ENCODE measurements around the gene PMM2.
"Not testable (repeated sequence)": the region's sequence is repeated elsewhere in the genome, so short reads cannot be mapped to it uniquely, and the experiment has no call there.

Gene PMM2

GRCh38 chr16:8831450-8831849, 33.8 kb downstream of the PMM2 start:
- H3K4me3 ChIP-seq (ENCODE audit: low read length in 2 of 2), result no peak overlapping the region
- H3K4me1 ChIP-seq (ENCODE audit: control insufficient read depth in 2 of 2, insufficient read depth in 1 of 2, low read depth in 1 of 2, low read length in 2 of 2), result peaks cover 12 to 14% of the 10 kb centered on the region in 2 donors
- H3K79me1 ChIP-seq (ENCODE audit: low read depth, low read length), result no peaks in the 10 kb centered on the region
- H4K8ac ChIP-seq (ENCODE audit: low read depth, low read length), result no peak overlapping the region
- no peak overlapping the region for H2BK5ac ChIP-seq (ENCODE audit: low read length)
- H3K27ac ChIP-seq (replicated peaks; ENCODE audit: low read length), result peak overlapping the region; percentile 74
- no peak overlapping the region for H3K23ac ChIP-seq (ENCODE audit: low read depth, low read length, poor library complexity)
- H3K18ac ChIP-seq (ENCODE audit: low read length), result no peak overlapping the region
- no peaks in the 10 kb centered on the region for H3K27me3 ChIP-seq (ENCODE audit: control insufficient read depth in 3 of 3, insufficient read depth in 3 of 3, low read depth in 1 of 3, low read length in 3 of 3)
- no peak overlapping the region for H3K9ac ChIP-seq (ENCODE audit: low read depth, low read length, poor library complexity)
- no peak overlapping the region for H2BK120ac ChIP-seq (ENCODE audit: low read depth, low read length)
- peak overlapping the region; percentile 11 for H3K4me2 ChIP-seq (ENCODE audit: insufficient read depth, low read length, poor library complexity, severe bottlenecking)
- peaks cover 2 to 28% of the 10 kb centered on the region in 2 donors for H3K36me3 ChIP-seq (replicated peaks in 1 of 2; ENCODE audit: control insufficient read depth in 2 of 2, insufficient read depth in 2 of 2, low read length in 2 of 2)
- no CpG with 5 or more reads among the region's 9 CpGs for WGBS, 2 donors (ENCODE audit: extremely low coverage in 2 of 2, insufficient read length in 2 of 2, insufficient replicate concordance in 1 of 2)
- H2AK5ac ChIP-seq (ENCODE audit: low read depth, low read length), result peak overlapping the region; percentile 38
- no peak overlapping the region for H2BK12ac ChIP-seq (ENCODE audit: low read length)
- no peak overlapping the region for H3K14ac ChIP-seq (ENCODE audit: low read length)
- no peak overlapping the region for H2BK15ac ChIP-seq (ENCODE audit: low read length)
- H2AFZ ChIP-seq (ENCODE audit: low read length), result peak overlapping the region; percentile 75
- H3K9me3 ChIP-seq (replicated peaks in 1 of 2; ENCODE audit: control insufficient read depth in 2 of 2, insufficient read depth in 1 of 2, low read depth in 1 of 2, low read length in 2 of 2), result peaks cover 0 to under 1% of the 10 kb centered on the region in 2 donors
- no peak overlapping the region for H4K91ac ChIP-seq (ENCODE audit: low read depth, low read length, poor library complexity)
- DNase-seq (ENCODE audit: low spot score), result no peak
- H3K4ac ChIP-seq (ENCODE audit: low read length), result no peak overlapping the region

- Histone ChIP-seq H2BK12ac (ENCODE audit: low read length) (no peak overlapping the region), H2BK5ac (ENCODE audit: low read length) (no peak overlapping the region), H3K4ac (ENCODE audit: low read length) (no peak overlapping the region), H2BK15ac (ENCODE audit: low read length) (no peak overlapping the region), H3K4me3 (ENCODE audit: low read length in 2 of 2) (no peak overlapping the region), H3K4me2 (ENCODE audit: insufficient read depth, low read length, poor library complexity, severe bottlenecking) (peak overlapping the region; percentile 11), H3K79me1 (ENCODE audit: low read depth, low read length) (no peaks in the 10 kb centered on the region), H3K4me1 (ENCODE audit: control insufficient read depth in 2 of 2, insufficient read depth in 1 of 2, low read depth in 1 of 2, low read length in 2 of 2) (peaks cover 12 to 14% of the 10 kb centered on the region in 2 donors), H2BK120ac (ENCODE audit: low read depth, low read length) (no peak overlapping the region), H4K91ac (ENCODE audit: low read depth, low read length, poor library complexity) (no peak overlapping the region), H4K8ac (ENCODE audit: low read depth, low read length) (no peak overlapping the region), H3K36me3 (replicated peaks in 1 of 2; ENCODE audit: control insufficient read depth in 2 of 2, insufficient read depth in 2 of 2, low read length in 2 of 2) (peaks cover 2 to 22% of the 10 kb centered on the region in 2 donors), H3K18ac (ENCODE audit: low read length) (peak overlapping the region; percentile 89), H3K23ac (ENCODE audit: low read depth, low read length, poor library complexity) (peak overlapping the region; percentile 70), H3K27ac (replicated peaks; ENCODE audit: low read length) (peak overlapping the region; percentile 74), H3K9ac (ENCODE audit: low read depth, low read length, poor library complexity) (no peak overlapping the region), H3K27me3 (ENCODE audit: control insufficient read depth in 3 of 3, insufficient read depth in 3 of 3, low read depth in 1 of 3, low read length in 3 of 3) (no peaks in the 10 kb centered on the region), H2AK5ac (ENCODE audit: low read depth, low read length) (peak overlapping the region; percentile 99), H3K9me3 (replicated peaks in 1 of 2; ENCODE audit: control insufficient read depth in 2 of 2, insufficient read depth in 1 of 2, low read depth in 1 of 2, low read length in 2 of 2) (no peaks in the 10 kb centered on the region), H3K14ac (ENCODE audit: low read length) (no peak overlapping the region), H2AFZ (ENCODE audit: low read length) (peak overlapping the region; percentile 75)
- DNase-seq (ENCODE audit: low spot score), result peak; percentile 32
- no CpG with 5 or more reads among the region's 18 CpGs for WGBS, 2 donors (ENCODE audit: extremely low coverage in 2 of 2, insufficient read length in 2 of 2, insufficient replicate concordance in 1 of 2)
Observed at GRCh38 chr16:8831871-8832716, 34.5 kb downstream of the PMM2 start.

- WGBS, 2 donors (ENCODE audit: extremely low coverage in 2 of 2, insufficient read length in 2 of 2, insufficient replicate concordance in 1 of 2), result no CpG with 5 or more reads among the region's 16 CpGs
- peaks cover 2 to 22% of the 10 kb centered on the region in 2 donors for H3K36me3 ChIP-seq (replicated peaks in 1 of 2; ENCODE audit: control insufficient read depth in 2 of 2, insufficient read depth in 2 of 2, low read length in 2 of 2)
- H3K4ac ChIP-seq (ENCODE audit: low read length), result no peak overlapping the region
- H3K4me3 ChIP-seq (ENCODE audit: low read length in 2 of 2), result no peak overlapping the region
- H3K27me3 ChIP-seq (ENCODE audit: control insufficient read depth in 3 of 3, insufficient read depth in 3 of 3, low read depth in 1 of 3, low read length in 3 of 3), result no peaks in the 10 kb centered on the region
- no peaks in the 10 kb centered on the region for H3K79me1 ChIP-seq (ENCODE audit: low read depth, low read length)
- H3K9ac ChIP-seq (ENCODE audit: low read depth, low read length, poor library complexity), result no peak overlapping the region
- peak overlapping the region; percentile 99 for H2AK5ac ChIP-seq (ENCODE audit: low read depth, low read length)
- no peak for DNase-seq (ENCODE audit: low spot score)
- peak overlapping the region; percentile 75 for H2AFZ ChIP-seq (ENCODE audit: low read length)
- peak overlapping the region; percentile 5 for H4K91ac ChIP-seq (ENCODE audit: low read depth, low read length, poor library complexity)
- H3K23ac ChIP-seq (ENCODE audit: low read depth, low read length, poor library complexity), result peak overlapping the region; percentile 70
- H3K4me2 ChIP-seq (ENCODE audit: insufficient read depth, low read length, poor library complexity, severe bottlenecking), result no peak overlapping the region
- H2BK12ac ChIP-seq (ENCODE audit: low read length), result no peak overlapping the region
- peak overlapping the region; percentile 35 for H2BK120ac ChIP-seq (ENCODE audit: low read depth, low read length)
- no peaks in the 10 kb centered on the region for H3K9me3 ChIP-seq (replicated peaks in 1 of 2; ENCODE audit: control insufficient read depth in 2 of 2, insufficient read depth in 1 of 2, low read depth in 1 of 2, low read length in 2 of 2)
- H2BK15ac ChIP-seq (ENCODE audit: low read length), result no peak overlapping the region
- H4K8ac ChIP-seq (ENCODE audit: low read depth, low read length), result no peak overlapping the region
- H2BK5ac ChIP-seq (ENCODE audit: low read length), result no peak overlapping the region
- peak overlapping the region; percentile 74 for H3K27ac ChIP-seq (replicated peaks; ENCODE audit: low read length)
- peaks cover 12 to 14% of the 10 kb centered on the region in 2 donors for H3K4me1 ChIP-seq (ENCODE audit: control insufficient read depth in 2 of 2, insufficient read depth in 1 of 2, low read depth in 1 of 2, low read length in 2 of 2)
- peak overlapping the region; percentile 89 for H3K18ac ChIP-seq (ENCODE audit: low read length)
- H3K14ac ChIP-seq (ENCODE audit: low read length), result no peak overlapping the region
Observed at GRCh38 chr16:8832717-8833105, 35.1 kb downstream of the PMM2 start.

- not testable (repeated sequence) for H3K27ac ChIP-seq (replicated peaks; ENCODE audit: low read length); H3K4ac ChIP-seq (ENCODE audit: low read length); H2AK5ac ChIP-seq (ENCODE audit: low read depth, low read length); H4K8ac ChIP-seq (ENCODE audit: low read depth, low read length); H2BK5ac ChIP-seq (ENCODE audit: low read length); H2BK12ac ChIP-seq (ENCODE audit: low read length); H3K18ac ChIP-seq (ENCODE audit: low read length); H2BK15ac ChIP-seq (ENCODE audit: low read length); H3K14ac ChIP-seq (ENCODE audit: low read length); H2AFZ ChIP-seq (ENCODE audit: low read length); H3K4me2 ChIP-seq (ENCODE audit: insufficient read depth, low read length, poor library complexity, severe bottlenecking); H3K79me1 ChIP-seq (ENCODE audit: low read depth, low read length); H4K91ac ChIP-seq (ENCODE audit: low read depth, low read length, poor library complexity); H3K36me3 ChIP-seq (replicated peaks in 1 of 2; ENCODE audit: control insufficient read depth in 2 of 2, insufficient read depth in 2 of 2, low read length in 2 of 2); H3K9ac ChIP-seq (ENCODE audit: low read depth, low read length, poor library complexity); H2BK120ac ChIP-seq (ENCODE audit: low read depth, low read length); H3K27me3 ChIP-seq (ENCODE audit: control insufficient read depth in 3 of 3, insufficient read depth in 3 of 3, low read depth in 1 of 3, low read length in 3 of 3); H3K9me3 ChIP-seq (replicated peaks in 1 of 2; ENCODE audit: control insufficient read depth in 2 of 2, insufficient read depth in 1 of 2, low read depth in 1 of 2, low read length in 2 of 2); H3K23ac ChIP-seq (ENCODE audit: low read depth, low read length, poor library complexity); H3K4me3 ChIP-seq (ENCODE audit: low read length in 2 of 2); DNase-seq (ENCODE audit: low spot score)
- H3K4me1 ChIP-seq (ENCODE audit: control insufficient read depth in 2 of 2, insufficient read depth in 1 of 2, low read depth in 1 of 2, low read length in 2 of 2), result peaks cover 7 to 10% of the 10 kb centered on the region in 2 donors
- no CpG with 5 or more reads among the region's 7 CpGs for WGBS, 2 donors (ENCODE audit: extremely low coverage in 2 of 2, insufficient read length in 2 of 2, insufficient replicate concordance in 1 of 2)
Observed at GRCh38 chr16:8836797-8837196, 39.2 kb downstream of the PMM2 start.
